GM23338 (cell line): Measurements from ENCODE around the gene ADGRF4. TPM values are rescaled to one million over a fixed set of nuclear protein-coding genes. Genes with fewer than 3 reads are reported as not detected.

Experiments used
- ATAC-seq: fragments of 200-7000 bp; cut with Tn5 transposase; 3 replicates; pipeline ENCODE4 v1.9.1; 2020
- DNase-seq: peaks from one replicate; pipeline ENCODE4 v3.0.0-alpha.2; 2015; ENCODE audit warnings: low spot score
- H2AFZ ChIP-seq: fragments of 200-600 bp; sonication (generic); 2 replicates; pipeline ENCODE4 v1.8.0; 2016; ENCODE audit warnings: antibody characterized with exemption, mild to moderate bottlenecking, moderate library complexity
- H3F3A ChIP-seq: fragments of 200-600 bp; sonication (generic); replicated peaks from 2 replicates; pipeline ENCODE4 v1.8.0; 2017; ENCODE audit warnings: antibody characterized with exemption, mixed run types, low read depth
- H3K27ac ChIP-seq: fragments of 200-600 bp; sonication (generic); 2 replicates; pipeline ENCODE4 v1.6.1; 2016; ENCODE audit warnings: low read depth
- H3K27me3 ChIP-seq: fragments of 200-600 bp; sonication (generic); 2 replicates; pipeline ENCODE4 v1.8.0; 2016; ENCODE audit warnings: mild to moderate bottlenecking, mixed run types, moderate library complexity; ENCODE audit not compliant: insufficient read depth
- H3K36me3 ChIP-seq: fragments of 200-600 bp; sonication (generic); 2 replicates; pipeline ENCODE4 v1.8.0; 2016; ENCODE audit warnings: mild to moderate bottlenecking; ENCODE audit not compliant: insufficient read depth
- H3K4me1 ChIP-seq: fragments of 200-600 bp; sonication (generic); 2 replicates; pipeline ENCODE4 v1.8.0; 2016; ENCODE audit warnings: mild to moderate bottlenecking, moderate library complexity; ENCODE audit not compliant: insufficient read depth
- H3K4me2 ChIP-seq: fragments of 200-600 bp; sonication (generic); 2 replicates; pipeline ENCODE4 v1.7.1; 2017; ENCODE audit warnings: mixed run types
- H3K4me3 ChIP-seq: fragments of 200-600 bp; sonication (generic); 2 replicates; pipeline ENCODE4 v1.6.1; 2016; ENCODE audit warnings: mixed run types
- H3K79me2 ChIP-seq: fragments of 200-600 bp; sonication (generic); replicated peaks from 2 replicates; pipeline ENCODE4 v1.8.0; 2017; ENCODE audit warnings: mild to moderate bottlenecking; ENCODE audit not compliant: insufficient read depth
- H3K9me2 ChIP-seq: fragments of 200-600 bp; sonication (generic); 2 replicates; pipeline ENCODE4 v1.8.0; 2017; ENCODE audit not compliant: insufficient read depth
- H4K20me1 ChIP-seq: fragments of 200-600 bp; sonication (generic); replicated peaks from 2 replicates; pipeline ENCODE4 v1.8.0; 2017; ENCODE audit warnings: mild to moderate bottlenecking; ENCODE audit not compliant: insufficient read depth
- H3K27ac Mint-ChIP-seq: 2 replicates; pipeline ENCODE4 v1.8.0; 2020; ENCODE audit warnings: inconsistent platforms, mild to moderate bottlenecking, moderate library complexity, mixed read lengths
- H3K27me3 Mint-ChIP-seq: 3 replicates; pipeline ENCODE4 v1.8.0; 2022; ENCODE audit warnings: low read depth, mild to moderate bottlenecking, moderate library complexity, mixed read lengths, inconsistent platforms; ENCODE audit not compliant: insufficient read depth, poor library complexity
- H3K36me3 Mint-ChIP-seq: 3 replicates; pipeline ENCODE4 v1.8.0; 2021; ENCODE audit warnings: low read depth, mild to moderate bottlenecking, inconsistent platforms, moderate library complexity, mixed read lengths
- H3K4me1 Mint-ChIP-seq: 3 replicates; pipeline ENCODE4 v1.8.0; 2020; ENCODE audit warnings: mild to moderate bottlenecking, inconsistent platforms, mixed read lengths
- H3K4me3 Mint-ChIP-seq: 3 replicates; pipeline ENCODE4 v1.8.0; 2021; ENCODE audit warnings: moderate library complexity, mild to moderate bottlenecking, inconsistent platforms, mixed read lengths
- H3K9me3 Mint-ChIP-seq: 3 replicates; pipeline ENCODE4 v1.8.0; 2020; ENCODE audit warnings: moderate library complexity, mild to moderate bottlenecking, inconsistent platforms, mixed read lengths
- CREB1 ChIP-seq: fragments of 250-450 bp; sonication (Bioruptor Pico); IDR thresholded peaks from 2 replicates; pipeline ENCODE4 v1.5.0; 2020; ENCODE audit warnings: low read depth, mild to moderate bottlenecking, moderate library complexity
- ETS1 ChIP-seq: IDR thresholded peaks from 2 replicates; pipeline ENCODE4 v1.6.1; 2016; ENCODE audit warnings: antibody characterized with exemption
- EZH2 ChIP-seq: fragments of 200-600 bp; sonication (generic); IDR thresholded peaks from one replicate; pipeline ENCODE4 v1.8.0; 2017; ENCODE audit warnings: antibody characterized with exemption, mild to moderate bottlenecking, low read depth; ENCODE audit not compliant: unreplicated experiment
- EZH2phosphoT487 ChIP-seq: fragments of 200-600 bp; sonication (generic); IDR thresholded peaks from one replicate; pipeline ENCODE4 v1.8.1; 2018; ENCODE audit warnings: antibody characterized with exemption; ENCODE audit not compliant: unreplicated experiment
- JUNB ChIP-seq: IDR thresholded peaks from one replicate; pipeline ENCODE4 v1.6.1; 2016; ENCODE audit warnings: antibody characterized with exemption; ENCODE audit not compliant: unreplicated experiment
- NANOG ChIP-seq: IDR thresholded peaks from 2 replicates; pipeline ENCODE4 v1.6.1; 2016; ENCODE audit warnings: antibody characterized with exemption, borderline replicate concordance
- POLR2AphosphoS5 ChIP-seq: IDR thresholded peaks from 2 replicates; pipeline ENCODE4 v1.6.1; 2016; ENCODE audit warnings: antibody characterized with exemption, low read depth
- STAT1 ChIP-seq: IDR thresholded peaks from one replicate; pipeline ENCODE4 v1.6.1; 2016; ENCODE audit warnings: antibody characterized with exemption; ENCODE audit not compliant: unreplicated experiment
- ZNF114 ChIP-seq: fragments of 250-450 bp; sonication (Bioruptor Pico); IDR thresholded peaks from 2 replicates; pipeline ENCODE4 v1.5.0; 2020; ENCODE audit warnings: mild to moderate bottlenecking, moderate library complexity
- ZNF331 ChIP-seq: fragments of 250-450 bp; sonication (Bioruptor Pico); IDR thresholded peaks from 2 replicates; pipeline ENCODE4 v1.5.0; 2020; ENCODE audit warnings: low read depth, mild to moderate bottlenecking, moderate library complexity
- ZNF462 ChIP-seq: fragments of 250-450 bp; sonication (Bioruptor Pico); IDR thresholded peaks from 2 replicates; pipeline ENCODE4 v1.5.0; 2020; ENCODE audit warnings: mild to moderate bottlenecking, moderate library complexity
- polyA plus RNA-seq: library from polyadenylated mRNA; unstranded; fragments of >200 nt; fragmentation: Nextera tagmentation; extraction: Ambion mirVana; gene quantifications from 2 replicates; pipeline ENCODE4 v1.2.1, GENCODE V29; 2016
- total RNA-seq: library from RNA; depleted of rRNA; stranded (reverse); fragments of >200 nt; shearing (Covaris generic); gene quantifications from 2 replicates; pipeline ENCODE4 v1.2.3, GENCODE V29; 2014
- TF ChIP-seq, protein P1 (sequence below), 2 experiments: fragments of 200-600 bp in 1 of 2; sonication (generic) in 1 of 2; conservative IDR thresholded peaks; 2 replicates each; pipeline versions ENCODE4 v1.5.1 to v1.6.1; 2016 to 2017; ENCODE audit warnings: antibody characterized with exemption in 2 of 2, low read depth in 2 of 2, mild to moderate bottlenecking in 2 of 2, moderate library complexity in 1 of 2
- TF ChIP-seq, protein P2 (sequence below): IDR thresholded peaks from one replicate; pipeline ENCODE4 v1.6.1; 2018; ENCODE audit warnings: antibody characterized with exemption; ENCODE audit not compliant: unreplicated experiment

ADGRF4 gene
- total and polyA plus RNA-seq, 2 experiments from 2014 or later, result not detected

DNA sequence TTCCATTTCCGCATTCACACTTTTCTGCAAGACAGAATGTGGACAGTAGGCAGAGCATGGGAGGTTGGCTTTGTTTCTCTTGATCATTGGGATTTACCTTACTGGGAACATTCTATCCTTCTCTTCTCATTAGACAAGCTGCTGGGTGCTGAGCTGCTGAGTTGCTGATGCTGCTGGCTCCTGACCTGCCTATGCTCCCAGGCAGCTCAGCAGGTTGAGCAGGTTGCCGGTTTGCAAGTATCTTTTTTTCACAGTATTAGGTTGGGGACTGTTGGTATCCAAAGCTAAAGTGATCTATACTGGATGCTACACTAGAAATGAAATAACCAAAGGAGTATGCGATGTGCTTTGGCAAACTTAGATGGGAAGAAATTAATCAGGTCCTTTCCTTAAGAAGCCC lies 23.7 kb upstream of the ADGRF4 start:
- no peak overlapping the region for H3K4me3 Mint-ChIP-seq
- H4K20me1 ChIP-seq, result no peaks in the 10 kb centered on the region

More for the DNA sequence above, 23.7 kb upstream of the ADGRF4 start:
- Histone ChIP-seq H3K27ac (no peak overlapping the region), H3K4me1 (peaks cover 11% of the 10 kb centered on the region), H2AFZ (no peak overlapping the region), H3K36me3 (no peaks in the 10 kb centered on the region), H3K79me2 (no peaks in the 10 kb centered on the region), H3K9me2 (peaks cover 18% of the 10 kb centered on the region; the same call in 1 of the 2 replicates), H3K4me2 (no peak overlapping the region), H3K27me3 (no peaks in the 10 kb centered on the region), H3F3A (no peaks in the 10 kb centered on the region), H3K4me3 (no peak overlapping the region)
- DNase-seq, result no peak
- Mint-ChIP-seq H3K4me1 (peaks cover 15% of the 10 kb centered on the region), H3K36me3 (no peaks in the 10 kb centered on the region), H3K9me3 (no peaks in the 10 kb centered on the region), H3K27me3 (peaks cover 5% of the 10 kb centered on the region), H3K27ac (no peak overlapping the region)
- ATAC-seq, result no peak
- no peak for TF ChIP-seq ZNF114 (CRISPR knock-in tag)
- no peak for TF ChIP-seq ZNF462 (CRISPR knock-in tag)
- TF ChIP-seq POLR2AphosphoS5, result no peak
- no peak for TF ChIP-seq ETS1
- no peak for TF ChIP-seq NANOG
- TF ChIP-seq EZH2, result no peak
- TF ChIP-seq, protein P1, sequence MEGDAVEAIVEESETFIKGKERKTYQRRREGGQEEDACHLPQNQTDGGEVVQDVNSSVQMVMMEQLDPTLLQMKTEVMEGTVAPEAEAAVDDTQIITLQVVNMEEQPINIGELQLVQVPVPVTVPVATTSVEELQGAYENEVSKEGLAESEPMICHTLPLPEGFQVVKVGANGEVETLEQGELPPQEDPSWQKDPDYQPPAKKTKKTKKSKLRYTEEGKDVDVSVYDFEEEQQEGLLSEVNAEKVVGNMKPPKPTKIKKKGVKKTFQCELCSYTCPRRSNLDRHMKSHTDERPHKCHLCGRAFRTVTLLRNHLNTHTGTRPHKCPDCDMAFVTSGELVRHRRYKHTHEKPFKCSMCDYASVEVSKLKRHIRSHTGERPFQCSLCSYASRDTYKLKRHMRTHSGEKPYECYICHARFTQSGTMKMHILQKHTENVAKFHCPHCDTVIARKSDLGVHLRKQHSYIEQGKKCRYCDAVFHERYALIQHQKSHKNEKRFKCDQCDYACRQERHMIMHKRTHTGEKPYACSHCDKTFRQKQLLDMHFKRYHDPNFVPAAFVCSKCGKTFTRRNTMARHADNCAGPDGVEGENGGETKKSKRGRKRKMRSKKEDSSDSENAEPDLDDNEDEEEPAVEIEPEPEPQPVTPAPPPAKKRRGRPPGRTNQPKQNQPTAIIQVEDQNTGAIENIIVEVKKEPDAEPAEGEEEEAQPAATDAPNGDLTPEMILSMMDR (conservative IDR thresholded peaks at IDR 0.05; ENCODE audit: low read depth in 2 of 2), result no peak
- TF ChIP-seq, protein P2, sequence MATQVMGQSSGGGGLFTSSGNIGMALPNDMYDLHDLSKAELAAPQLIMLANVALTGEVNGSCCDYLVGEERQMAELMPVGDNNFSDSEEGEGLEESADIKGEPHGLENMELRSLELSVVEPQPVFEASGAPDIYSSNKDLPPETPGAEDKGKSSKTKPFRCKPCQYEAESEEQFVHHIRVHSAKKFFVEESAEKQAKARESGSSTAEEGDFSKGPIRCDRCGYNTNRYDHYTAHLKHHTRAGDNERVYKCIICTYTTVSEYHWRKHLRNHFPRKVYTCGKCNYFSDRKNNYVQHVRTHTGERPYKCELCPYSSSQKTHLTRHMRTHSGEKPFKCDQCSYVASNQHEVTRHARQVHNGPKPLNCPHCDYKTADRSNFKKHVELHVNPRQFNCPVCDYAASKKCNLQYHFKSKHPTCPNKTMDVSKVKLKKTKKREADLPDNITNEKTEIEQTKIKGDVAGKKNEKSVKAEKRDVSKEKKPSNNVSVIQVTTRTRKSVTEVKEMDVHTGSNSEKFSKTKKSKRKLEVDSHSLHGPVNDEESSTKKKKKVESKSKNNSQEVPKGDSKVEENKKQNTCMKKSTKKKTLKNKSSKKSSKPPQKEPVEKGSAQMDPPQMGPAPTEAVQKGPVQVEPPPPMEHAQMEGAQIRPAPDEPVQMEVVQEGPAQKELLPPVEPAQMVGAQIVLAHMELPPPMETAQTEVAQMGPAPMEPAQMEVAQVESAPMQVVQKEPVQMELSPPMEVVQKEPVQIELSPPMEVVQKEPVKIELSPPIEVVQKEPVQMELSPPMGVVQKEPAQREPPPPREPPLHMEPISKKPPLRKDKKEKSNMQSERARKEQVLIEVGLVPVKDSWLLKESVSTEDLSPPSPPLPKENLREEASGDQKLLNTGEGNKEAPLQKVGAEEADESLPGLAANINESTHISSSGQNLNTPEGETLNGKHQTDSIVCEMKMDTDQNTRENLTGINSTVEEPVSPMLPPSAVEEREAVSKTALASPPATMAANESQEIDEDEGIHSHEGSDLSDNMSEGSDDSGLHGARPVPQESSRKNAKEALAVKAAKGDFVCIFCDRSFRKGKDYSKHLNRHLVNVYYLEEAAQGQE, result no peak
- TF ChIP-seq JUNB, result no peak
- TF ChIP-seq ZNF331 (CRISPR knock-in tag), result no peak
- no peak for TF ChIP-seq EZH2phosphoT487
- no peak for TF ChIP-seq CREB1 (CRISPR knock-in tag)
- TF ChIP-seq STAT1, result no peak
